ENCODE measurements around the gene TLL1. TPM values are rescaled to one million over a fixed set of nuclear protein-coding genes. Genes with fewer than 3 reads are reported as not detected.

TLL1 gene
- total RNA-seq, 1 experiment from 2014 or later: 14.3 TPM

DNA sequence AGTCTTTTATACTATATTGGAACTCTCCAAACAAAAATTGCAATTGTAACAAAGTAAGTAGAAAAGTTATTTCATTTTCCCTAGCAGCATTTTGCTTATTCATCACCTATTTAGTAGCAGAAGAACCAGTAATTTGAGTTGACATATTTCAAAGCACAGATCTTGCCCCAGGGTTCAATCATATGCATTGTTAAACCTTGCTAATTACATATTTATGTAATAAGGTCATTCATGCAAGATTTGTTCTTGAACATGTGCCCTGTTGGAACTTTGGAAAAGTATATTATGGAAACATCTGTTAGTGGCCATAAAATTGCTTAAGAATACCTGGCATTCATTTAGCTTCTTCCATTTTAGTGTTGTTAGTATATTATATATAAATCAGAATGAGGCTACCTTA lies 191.7 kb downstream of the TLL1 start:
- no peak overlapping the region for H3K4me3 ChIP-seq (ENCODE audit: low read depth, low read length, poor library complexity, severe bottlenecking)
- no TSS peak for BruUV-seq (replicated peaks)
- H3K36me3 ChIP-seq (ENCODE audit: insufficient read depth, low read length, poor library complexity, severe bottlenecking): no peaks in the 10 kb centered on the region
- ChIA-PET CTCF (no interaction called here), POLR2A (ENCODE audit: low non-redundant PET) (no interaction called here)
- H3K4me1 ChIP-seq (ENCODE audit: insufficient read depth, low read length, poor library complexity, severe bottlenecking): no peaks in the 10 kb centered on the region
- no peak for DNase-seq (ENCODE audit: low spot score)
- H3K27me3 ChIP-seq (replicated peaks; ENCODE audit: insufficient read depth, low read depth, low read length, poor library complexity): no peaks in the 10 kb centered on the region
- intact Hi-C loops (cut with micrococcal nuclease; ENCODE audit: unreplicated experiment): no loop called here
- no peak for TF ChIP-seq CTCF (conservative IDR thresholded peaks at IDR 0.05; ENCODE audit: low read depth, low read length)
- no peak for TF ChIP-seq EZH2 (IDR thresholded peaks at IDR 0.05; ENCODE audit: borderline replicate concordance, low read depth, low read length, poor library complexity, severe bottlenecking)
- H3K9me3 ChIP-seq (ENCODE audit: low read depth, low read length, poor library complexity, severe bottlenecking): no peaks in the 10 kb centered on the region
- no peak overlapping the region for H3K27ac ChIP-seq (ENCODE audit: low read depth, low read length, poor library complexity, severe bottlenecking)

GRCh38 chr4:166065324-166065723 lies 192.3 kb downstream of the TLL1 start:
- no peak for DNase-seq (ENCODE audit: low spot score)
- Histone ChIP-seq H3K27ac (ENCODE audit: low read depth, low read length, poor library complexity, severe bottlenecking) (no peak overlapping the region), H3K4me1 (ENCODE audit: insufficient read depth, low read length, poor library complexity, severe bottlenecking) (no peaks in the 10 kb centered on the region), H3K9me3 (ENCODE audit: low read depth, low read length, poor library complexity, severe bottlenecking) (no peaks in the 10 kb centered on the region), H3K36me3 (ENCODE audit: insufficient read depth, low read length, poor library complexity, severe bottlenecking) (no peaks in the 10 kb centered on the region), H3K27me3 (replicated peaks; ENCODE audit: insufficient read depth, low read depth, low read length, poor library complexity) (no peaks in the 10 kb centered on the region), H3K4me3 (ENCODE audit: low read depth, low read length, poor library complexity, severe bottlenecking) (no peak overlapping the region)
- intact Hi-C loops (cut with micrococcal nuclease; ENCODE audit: unreplicated experiment): no loop called here
- BruUV-seq (replicated peaks): no TSS peak
- TF ChIP-seq EZH2 (IDR thresholded peaks at IDR 0.05; ENCODE audit: borderline replicate concordance, low read depth, low read length, poor library complexity, severe bottlenecking) (no peak), CTCF (conservative IDR thresholded peaks at IDR 0.05; ENCODE audit: low read depth, low read length) (no peak)
- ChIA-PET POLR2A (ENCODE audit: low non-redundant PET) (no interaction called here), CTCF (no interaction called here)

DNA sequence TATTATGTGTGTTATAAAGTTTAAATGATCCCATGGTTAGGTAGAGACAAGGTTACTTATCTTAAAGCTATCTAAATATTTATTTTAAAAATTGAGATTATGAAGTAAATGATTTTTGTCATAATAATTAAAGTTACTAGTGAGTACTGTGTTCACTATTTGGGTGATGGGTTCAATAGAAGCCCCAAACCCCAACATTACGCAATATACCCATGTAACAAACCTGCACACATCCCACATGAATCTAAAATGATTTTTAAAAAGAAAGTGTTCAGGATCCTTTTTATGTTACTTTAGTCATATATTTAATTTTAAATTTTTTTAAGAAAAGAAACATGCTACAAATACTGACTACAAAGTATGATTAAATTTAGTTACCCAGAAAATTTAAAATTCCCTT lies 193.9 kb downstream of the TLL1 start:
- no peaks in the 10 kb centered on the region for H3K36me3 ChIP-seq (ENCODE audit: insufficient read depth, low read length, poor library complexity, severe bottlenecking)
- intact Hi-C loops (cut with micrococcal nuclease; ENCODE audit: unreplicated experiment): no loop called here
- TF ChIP-seq CTCF (conservative IDR thresholded peaks at IDR 0.05; ENCODE audit: low read depth, low read length) (no peak), EZH2 (IDR thresholded peaks at IDR 0.05; ENCODE audit: borderline replicate concordance, low read depth, low read length, poor library complexity, severe bottlenecking) (no peak)
- ChIA-PET POLR2A (ENCODE audit: low non-redundant PET) (no interaction called here), CTCF (no interaction called here)
- H3K9me3 ChIP-seq (ENCODE audit: low read depth, low read length, poor library complexity, severe bottlenecking): no peaks in the 10 kb centered on the region
- no peaks in the 10 kb centered on the region for H3K27me3 ChIP-seq (replicated peaks; ENCODE audit: insufficient read depth, low read depth, low read length, poor library complexity)
- H3K4me1 ChIP-seq (ENCODE audit: insufficient read depth, low read length, poor library complexity, severe bottlenecking): no peaks in the 10 kb centered on the region
- H3K27ac ChIP-seq (ENCODE audit: low read depth, low read length, poor library complexity, severe bottlenecking): no peak overlapping the region
- no peak overlapping the region for H3K4me3 ChIP-seq (ENCODE audit: low read depth, low read length, poor library complexity, severe bottlenecking)
- BruUV-seq (replicated peaks): no TSS peak
- DNase-seq (ENCODE audit: low spot score): no peak
